Amniotic epithelial cell (primary cell): ENCODE measurements around the gene CENPX.
A peak's percentile ranks its signal among the peaks of the same experiment; 100 is the strongest.

Experiments used
- DNase-seq: peaks from one replicate; pipeline ENCODE4 v3.0.0-alpha.2; 2010; ENCODE audit warnings: low read depth

CENPX gene

GRCh38 chr17:82012261-82012639 is 10.4 kb downstream of the CENPX start:
- DNase-seq = no peak

GRCh38 chr17:82011617-82012187 is 11.0 kb downstream of the CENPX start:
- no peak for DNase-seq

- DNase-seq = no peak
These were observed 11.8 kb downstream of the CENPX start for GRCh38 chr17:82010575-82011525.

- no peak for DNase-seq
These were observed 13.3 kb downstream of the CENPX start for GRCh38 chr17:82009413-82009812.

GRCh38 chr17:82008941-82009405 is 13.7 kb downstream of the CENPX start:
- DNase-seq = no peak

- no peak for DNase-seq
These were observed 14.3 kb downstream of the CENPX start for GRCh38 chr17:82008258-82008940.

GRCh38 chr17:82007495-82008257 is 15.0 kb downstream of the CENPX start:
- DNase-seq = no peak

- no peak for DNase-seq
These were observed 15.5 kb downstream of the CENPX start for GRCh38 chr17:82007228-82007494.

- peak; percentile 34 for DNase-seq
These were observed 16.0 kb downstream of the CENPX start for GRCh38 chr17:82006468-82007227.

- DNase-seq = no peak
These were observed 16.9 kb downstream of the CENPX start for GRCh38 chr17:82005701-82006348.

- no peak for DNase-seq
These were observed 17.9 kb downstream of the CENPX start for GRCh38 chr17:82004517-82005455.

GRCh38 chr17:82003411-82004381 is 19.0 kb downstream of the CENPX start:
- DNase-seq = peak; percentile 92

GRCh38 chr17:82001571-82002056 is 21.1 kb downstream of the CENPX start:
- DNase-seq = no peak

GRCh38 chr17:82000803-82001570 is 21.7 kb downstream of the CENPX start:
- DNase-seq = no peak

GRCh38 chr17:81999976-82000802 is 22.5 kb downstream of the CENPX start:
- DNase-seq = no peak

GRCh38 chr17:81999587-81999975 is 23.1 kb downstream of the CENPX start:
- no peak for DNase-seq
